ENCODE measurements around the gene PTF1A.

Gene PTF1A

GRCh38 chr10:23186178-23186577, 5.9 kb upstream of the PTF1A start:
- in situ Hi-C loops (cut with MboI; ENCODE audit: low sequenced_read_pairs): no loop called here

- in situ Hi-C loops (cut with MboI; ENCODE audit: low sequenced_read_pairs): no loop called here
Observed at GRCh38 chr10:23186697-23187096, 5.4 kb upstream of the PTF1A start.

GRCh38 chr10:23187155-23187554, 5.0 kb upstream of the PTF1A start:
- in situ Hi-C loops (cut with MboI; ENCODE audit: low sequenced_read_pairs): no loop called here

GRCh38 chr10:23189024-23189423, 3.1 kb upstream of the PTF1A start:
- in situ Hi-C loops (cut with MboI; ENCODE audit: low sequenced_read_pairs): no loop called here

- in situ Hi-C loops (cut with MboI; ENCODE audit: low sequenced_read_pairs): no loop called here
Observed at GRCh38 chr10:23190872-23191763, 994 bp upstream of the PTF1A start.

- in situ Hi-C loops (cut with MboI; ENCODE audit: low sequenced_read_pairs): no loop called here
Observed at GRCh38 chr10:23192712-23193434, 761 bp downstream of the PTF1A start.

- in situ Hi-C loops (cut with MboI; ENCODE audit: low sequenced_read_pairs): no loop called here
Observed at GRCh38 chr10:23193435-23194074, 1.4 kb downstream of the PTF1A start.

- in situ Hi-C loops (cut with MboI; ENCODE audit: low sequenced_read_pairs): no loop called here
Observed at GRCh38 chr10:23194471-23194965, 2.4 kb downstream of the PTF1A start.

GRCh38 chr10:23194966-23195845, 3.1 kb downstream of the PTF1A start:
- in situ Hi-C loops (cut with MboI; ENCODE audit: low sequenced_read_pairs): no loop called here

- in situ Hi-C loops (cut with MboI; ENCODE audit: low sequenced_read_pairs): no loop called here
Observed at GRCh38 chr10:23195846-23196600, 3.9 kb downstream of the PTF1A start.

- in situ Hi-C loops (cut with MboI; ENCODE audit: low sequenced_read_pairs): no loop called here
Observed at GRCh38 chr10:23196915-23197314, 4.8 kb downstream of the PTF1A start.

GRCh38 chr10:23197416-23197861, 5.3 kb downstream of the PTF1A start:
- in situ Hi-C loops (cut with MboI; ENCODE audit: low sequenced_read_pairs): no loop called here

GRCh38 chr10:23198610-23198939, 6.5 kb downstream of the PTF1A start:
- in situ Hi-C loops (cut with MboI; ENCODE audit: low sequenced_read_pairs): no loop called here

GRCh38 chr10:23198940-23199767, 7.0 kb downstream of the PTF1A start:
- in situ Hi-C loops (cut with MboI; ENCODE audit: low sequenced_read_pairs): no loop called here

GRCh38 chr10:23199768-23200511, 7.8 kb downstream of the PTF1A start:
- in situ Hi-C loops (cut with MboI; ENCODE audit: low sequenced_read_pairs): no loop called here

- in situ Hi-C loops (cut with MboI; ENCODE audit: low sequenced_read_pairs): no loop called here
Observed at GRCh38 chr10:23200586-23200985, 8.5 kb downstream of the PTF1A start.

GRCh38 chr10:23200997-23201652, 9.0 kb downstream of the PTF1A start:
- in situ Hi-C loops (cut with MboI; ENCODE audit: low sequenced_read_pairs): no loop called here

- in situ Hi-C loops (cut with MboI; ENCODE audit: low sequenced_read_pairs): no loop called here
Observed at GRCh38 chr10:23201837-23202236, 9.7 kb downstream of the PTF1A start.
